GM21390 (cell line): ENCODE measurements around the gene SUN2.

Source experiments
- ATAC-seq: cut with Tn5 transposase; IDR thresholded peaks from one replicate; pipeline ENCODE4 v1.9.1; 2021; ENCODE audit not compliant: unreplicated experiment

Gene SUN2

DNA sequence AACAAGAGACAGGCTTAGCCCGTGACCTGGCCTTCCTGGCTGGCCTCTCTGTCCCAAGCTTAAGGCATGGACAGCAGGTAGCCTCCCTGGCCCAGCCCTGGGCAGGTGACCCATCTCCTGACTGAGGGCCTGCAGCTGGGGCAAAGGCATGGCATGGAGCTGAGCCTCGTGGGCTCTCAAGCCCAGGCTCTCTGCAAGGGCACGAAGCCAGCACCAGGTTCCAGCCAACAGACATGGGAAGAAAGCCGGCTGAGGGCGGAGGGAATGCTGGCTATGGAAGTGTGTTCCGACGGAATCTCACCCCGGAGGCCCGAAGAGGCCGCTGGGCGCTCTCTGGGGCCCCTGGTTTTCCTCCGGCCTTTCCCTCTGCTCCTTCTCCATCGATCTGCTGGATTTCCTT, 25.2 kb upstream of the SUN2 start:
- ATAC-seq = no peak

DNA sequence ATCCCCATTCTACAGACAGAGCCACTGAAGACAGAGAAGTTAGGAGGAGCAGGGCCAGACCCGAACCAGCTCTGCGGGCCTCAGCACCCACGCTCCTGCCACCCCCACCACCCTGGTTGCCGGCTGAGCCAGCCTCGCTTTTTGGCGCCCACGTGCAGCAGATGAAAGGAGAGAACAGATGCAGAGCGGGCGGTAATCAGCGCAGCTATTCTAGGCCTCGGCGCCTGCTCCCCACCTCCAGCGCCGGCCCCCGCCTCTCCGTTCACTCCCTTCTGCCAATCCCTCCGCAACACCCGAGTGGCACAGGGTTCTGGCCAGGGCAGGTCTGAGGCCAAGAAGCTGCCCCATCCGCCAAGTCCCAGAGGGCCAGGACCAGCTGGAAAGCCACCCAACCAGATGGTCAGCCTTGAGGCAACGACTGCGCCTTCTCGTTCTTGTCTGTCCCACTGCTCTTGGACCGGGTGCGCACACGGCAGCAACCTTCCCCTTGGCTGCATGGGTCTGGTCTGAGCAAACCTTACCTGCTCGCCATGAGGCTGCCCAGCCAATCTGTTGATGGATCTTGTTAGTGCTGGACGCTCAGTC, 21.4 kb upstream of the SUN2 start:
- ATAC-seq = no peak

DNA sequence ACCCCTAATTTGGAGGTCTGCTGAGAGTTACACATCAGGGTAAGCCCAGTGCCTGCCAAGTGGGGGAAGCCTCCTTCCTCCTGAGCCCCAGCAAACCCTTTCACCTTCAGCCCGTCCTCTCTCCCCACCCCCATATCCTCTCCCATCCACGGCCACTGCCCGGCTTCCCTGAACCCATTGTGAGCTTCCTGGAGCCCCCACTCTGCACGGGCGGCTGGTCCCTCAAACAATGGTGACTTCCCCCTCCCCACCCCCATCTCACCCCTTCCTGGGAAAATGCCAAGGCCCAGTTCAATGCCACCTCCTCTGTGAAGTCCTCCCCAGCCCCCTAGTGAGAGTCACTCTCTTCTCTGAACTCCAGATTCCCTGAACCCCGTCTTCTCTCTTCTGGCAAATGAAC, 20.3 kb upstream of the SUN2 start:
- no peak for ATAC-seq

DNA sequence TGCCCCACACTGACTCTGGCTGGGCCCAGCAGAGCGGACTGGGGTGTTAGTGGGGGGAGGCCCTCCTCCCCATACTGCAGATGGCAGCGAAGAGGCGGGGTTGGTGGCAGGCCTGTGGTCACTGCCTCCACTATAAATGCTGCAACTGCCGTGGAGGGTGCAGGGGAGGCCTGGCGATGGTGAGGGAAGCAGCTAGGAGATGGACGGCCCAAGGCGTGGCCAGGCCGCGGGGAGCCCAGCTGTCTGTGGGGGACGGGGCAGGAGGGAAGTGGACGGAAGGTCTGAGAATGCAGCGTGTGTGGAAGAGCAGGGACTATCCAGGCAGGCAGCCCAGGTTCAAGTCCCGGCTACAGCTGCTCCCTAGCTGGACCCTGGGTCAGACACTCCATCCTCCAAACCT, 19.9 kb upstream of the SUN2 start:
- ATAC-seq = no peak

DNA sequence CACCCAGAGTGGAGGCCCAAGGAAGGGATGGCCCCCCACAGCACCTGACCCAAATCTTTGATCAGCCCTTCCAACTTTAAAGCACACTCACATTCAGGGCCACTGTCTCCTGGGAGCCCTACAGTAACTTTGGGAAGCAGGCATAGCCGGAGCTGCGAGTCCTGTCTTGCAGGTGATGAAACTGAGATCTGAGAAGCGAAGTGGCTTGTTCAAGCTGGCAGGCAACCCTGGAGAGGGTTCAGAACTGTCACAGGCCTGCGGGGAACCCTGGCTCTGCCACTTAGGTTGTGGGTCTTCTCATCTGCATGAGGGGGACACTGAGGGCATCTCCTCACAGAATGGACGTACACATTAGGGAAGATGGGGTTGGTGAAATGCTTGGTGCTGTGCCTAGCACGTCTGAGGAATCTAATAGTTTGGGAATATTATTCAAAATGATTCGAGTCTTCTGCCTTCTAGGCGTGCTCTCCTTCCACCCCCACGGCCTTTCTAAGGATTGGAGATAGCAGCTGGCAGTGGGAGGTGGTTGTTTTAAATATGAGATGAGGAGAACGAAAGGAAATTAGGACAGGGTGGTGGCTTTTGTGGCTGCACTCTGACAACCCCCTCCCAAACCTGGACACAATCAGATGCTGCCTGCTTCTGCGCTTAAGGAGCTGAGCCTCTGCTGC, 18.8 kb upstream of the SUN2 start:
- ATAC-seq = no peak

DNA sequence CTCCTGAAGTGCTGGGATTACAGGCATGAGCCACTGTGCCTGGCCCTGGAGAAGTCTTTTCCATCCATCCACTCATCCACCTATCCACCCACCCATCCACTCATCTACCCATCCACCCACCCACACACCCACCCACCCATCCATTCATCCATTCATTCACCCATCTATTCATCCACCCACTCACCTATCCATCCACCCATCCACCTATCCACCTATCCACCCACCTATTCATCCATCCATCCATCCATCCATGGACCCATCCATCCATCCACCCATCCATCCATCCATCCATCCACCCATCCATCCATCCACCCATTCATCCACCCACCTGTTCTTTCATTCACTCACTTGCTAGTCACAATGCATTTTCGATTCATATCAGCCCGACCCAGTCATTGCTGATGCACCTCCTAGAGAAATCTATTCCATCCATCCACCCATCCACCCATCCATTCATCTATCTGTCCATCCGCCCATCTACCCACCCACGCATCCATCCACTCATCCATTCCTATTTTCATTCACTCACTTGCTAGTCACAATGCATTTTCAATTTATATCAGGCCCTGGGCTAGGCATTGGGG, 17.7 kb upstream of the SUN2 start:
- ATAC-seq = no peak

DNA sequence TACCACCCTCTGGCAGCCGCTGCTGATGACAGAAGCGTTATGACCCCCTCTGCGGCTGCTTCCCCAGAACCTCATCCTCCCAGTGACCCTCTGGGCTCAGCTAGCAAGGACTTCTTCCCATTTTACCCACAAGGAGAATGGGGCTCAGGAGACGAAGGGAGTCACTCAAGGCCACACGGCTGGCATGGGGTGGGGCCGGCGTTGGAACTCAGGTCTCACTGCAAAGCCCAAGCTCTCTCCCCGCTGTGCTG, 16.8 kb upstream of the SUN2 start:
- no peak for ATAC-seq

DNA sequence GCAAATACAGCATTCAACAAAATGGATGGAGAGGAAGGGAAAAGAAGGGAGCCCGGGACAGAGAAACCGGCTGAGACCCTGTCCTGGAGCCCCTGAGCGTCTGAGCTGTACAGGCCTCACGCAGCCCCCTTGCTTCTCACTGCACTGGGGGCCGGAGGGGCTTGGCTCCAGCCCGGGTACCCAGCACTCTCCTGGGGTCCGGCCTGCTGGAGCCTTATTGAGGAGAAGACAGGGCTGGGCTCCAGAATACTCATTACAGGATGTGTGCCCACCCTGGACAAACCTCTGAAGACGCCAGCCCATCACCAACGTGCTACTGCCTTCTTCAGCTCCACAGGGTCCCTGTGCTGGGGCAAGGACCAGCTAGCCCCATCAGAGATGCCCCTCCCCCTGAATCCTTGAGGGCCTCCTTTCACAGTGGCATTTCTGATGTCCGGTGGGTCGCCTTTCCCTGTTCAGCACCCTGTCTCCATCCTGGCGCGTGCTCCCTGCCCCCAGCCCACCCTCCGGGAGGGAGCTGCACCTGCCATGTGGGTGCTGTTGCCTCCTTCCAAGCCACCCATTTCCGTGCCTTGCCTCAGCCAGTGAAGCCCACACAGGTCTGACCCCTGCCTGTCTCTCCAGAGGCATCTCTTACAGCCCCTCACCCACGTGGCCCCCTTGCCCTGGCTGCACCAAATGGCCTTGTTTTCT, 14.6 kb upstream of the SUN2 start:
- ATAC-seq = no peak

DNA sequence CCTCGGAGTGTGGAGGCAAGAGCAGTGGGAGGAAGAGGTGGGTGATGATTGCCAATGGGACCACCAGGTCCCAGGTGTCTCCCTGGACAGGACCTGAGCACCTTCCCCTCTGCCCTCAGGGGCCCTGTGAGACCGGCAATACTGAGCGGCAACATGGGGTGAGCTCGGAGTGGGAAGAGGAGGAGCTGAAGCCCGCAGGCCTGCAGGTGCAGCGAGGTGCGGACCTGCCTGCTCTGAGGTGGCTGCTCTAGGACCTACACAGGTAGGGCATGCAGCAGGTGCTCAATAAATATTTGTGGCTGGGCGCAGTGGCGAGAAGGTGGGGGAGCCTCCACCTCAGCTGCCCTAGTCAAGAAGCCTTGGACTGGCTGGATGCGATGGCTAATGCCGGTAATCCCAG, 12.2 kb upstream of the SUN2 start:
- no peak for ATAC-seq

DNA sequence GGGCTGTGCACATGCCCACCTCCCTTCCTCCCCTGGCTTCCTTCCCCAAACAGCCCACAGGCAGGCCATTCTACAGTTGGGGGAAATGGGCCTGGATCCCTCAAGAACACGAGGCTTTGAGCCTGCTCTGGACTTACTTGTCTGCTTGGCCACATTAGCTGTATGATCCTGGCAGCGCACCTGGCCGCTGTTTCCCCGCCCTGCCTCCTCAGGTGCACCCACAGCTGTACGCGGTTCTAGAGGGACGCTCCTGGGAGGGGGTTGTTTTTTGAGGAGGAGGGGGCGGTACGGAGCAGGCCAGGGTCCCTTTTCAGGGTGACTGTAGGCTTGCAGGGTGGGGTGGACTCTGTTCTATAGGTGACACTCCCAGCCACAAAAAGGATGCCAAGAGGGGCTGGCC, 11.5 kb upstream of the SUN2 start:
- no peak for ATAC-seq

DNA sequence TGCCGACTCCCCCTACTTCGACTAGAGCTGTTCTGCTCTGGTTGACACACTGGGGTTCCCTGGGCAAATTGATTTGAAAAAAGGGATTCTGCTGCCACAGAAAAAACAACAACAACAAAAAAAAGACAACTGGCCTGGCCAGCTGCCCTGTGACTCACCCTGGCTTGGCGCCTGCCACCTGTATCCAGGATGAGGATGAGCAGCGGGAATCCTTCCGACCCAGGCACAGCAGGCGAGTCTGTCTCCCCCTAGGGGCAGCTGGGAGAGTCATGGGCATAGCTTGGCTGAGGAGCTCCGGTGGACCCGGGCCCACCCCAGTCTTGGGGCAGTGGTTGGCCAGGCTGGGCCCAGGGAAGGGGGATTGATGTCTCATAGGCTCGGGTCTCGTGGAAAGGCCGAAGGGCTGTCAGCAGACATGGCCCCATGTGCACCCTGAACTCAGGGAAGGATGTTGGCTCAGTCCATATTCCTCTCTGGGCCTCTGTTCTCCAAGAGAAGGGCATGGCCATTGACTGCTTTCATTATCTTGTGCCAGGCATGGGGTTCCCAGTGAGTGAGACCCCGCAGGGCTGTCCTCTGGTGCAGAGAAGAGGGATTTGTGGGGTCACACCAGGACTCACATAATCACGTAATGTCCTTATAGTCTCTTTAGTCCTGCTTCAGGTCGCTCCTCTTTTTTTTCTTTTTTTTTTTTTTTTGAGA, 10.4 kb upstream of the SUN2 start:
- ATAC-seq = no peak

DNA sequence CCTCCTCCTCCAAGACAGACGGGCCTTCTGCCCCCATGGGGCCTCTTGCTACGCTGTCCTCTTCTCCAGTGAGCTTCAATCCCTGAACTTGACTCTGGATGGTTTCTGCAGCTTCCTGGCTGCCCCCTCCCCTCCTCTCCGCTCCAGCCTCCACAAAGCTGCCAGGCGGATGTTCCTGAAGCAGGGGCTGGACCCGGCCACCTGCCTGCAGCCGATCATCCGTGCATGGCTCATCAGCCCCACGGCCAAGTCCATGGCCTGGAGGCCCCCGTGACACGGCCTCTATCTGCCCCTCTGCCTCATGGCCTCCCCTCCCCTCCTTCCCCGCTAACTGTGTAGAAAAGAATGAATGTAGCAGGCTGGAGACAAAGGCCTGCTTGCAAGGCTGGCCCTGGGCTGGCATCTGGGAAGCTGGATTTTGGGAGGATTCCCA, 6.8 kb upstream of the SUN2 start:
- no peak for ATAC-seq

DNA sequence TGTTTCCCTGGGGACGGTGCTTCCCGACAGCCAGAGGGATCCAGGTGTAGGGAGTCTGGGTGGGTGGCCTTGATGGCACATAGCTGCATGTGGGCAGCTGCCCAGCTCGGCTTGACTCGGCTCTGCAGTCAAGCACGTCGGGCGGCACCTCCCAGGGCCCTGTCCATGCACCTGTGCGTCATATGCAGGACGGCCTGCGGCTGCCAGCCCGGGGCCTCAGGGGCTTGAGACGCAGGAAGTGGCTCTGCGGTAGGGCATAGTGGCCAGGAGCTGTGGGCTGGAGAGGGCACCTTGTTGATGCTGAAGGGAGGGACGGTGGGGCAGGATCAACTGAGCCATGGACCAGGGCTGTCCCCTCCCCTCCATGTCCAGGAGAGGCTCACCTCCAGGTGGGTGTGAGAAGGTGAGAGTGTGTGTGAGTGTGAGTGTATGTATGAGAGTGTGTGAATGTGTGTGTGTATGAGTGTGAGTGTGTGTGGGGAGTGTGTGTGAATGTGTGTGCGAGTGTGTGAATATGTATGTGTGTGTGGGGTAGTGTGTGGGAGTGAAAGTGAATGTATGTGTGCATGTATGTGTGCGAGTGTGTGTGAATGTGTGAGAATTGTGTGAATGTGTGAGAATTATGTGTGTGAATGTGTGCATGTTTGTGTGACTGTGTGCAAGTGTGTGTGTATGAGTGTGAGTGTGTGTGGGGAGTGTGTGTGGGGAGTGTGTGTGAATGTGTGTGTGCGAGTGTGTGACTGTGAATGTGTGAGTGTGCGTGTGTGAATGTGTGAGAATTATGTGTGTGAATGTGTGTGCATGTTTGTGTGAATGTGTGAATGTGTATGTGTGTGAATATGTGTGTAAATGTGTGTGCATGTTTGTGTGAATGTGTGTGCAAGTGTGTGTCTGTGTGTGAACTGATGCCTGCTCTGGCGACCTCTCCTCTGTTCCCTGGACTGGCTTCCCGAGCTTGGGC, 5.7 kb upstream of the SUN2 start:
- no peak for ATAC-seq

DNA sequence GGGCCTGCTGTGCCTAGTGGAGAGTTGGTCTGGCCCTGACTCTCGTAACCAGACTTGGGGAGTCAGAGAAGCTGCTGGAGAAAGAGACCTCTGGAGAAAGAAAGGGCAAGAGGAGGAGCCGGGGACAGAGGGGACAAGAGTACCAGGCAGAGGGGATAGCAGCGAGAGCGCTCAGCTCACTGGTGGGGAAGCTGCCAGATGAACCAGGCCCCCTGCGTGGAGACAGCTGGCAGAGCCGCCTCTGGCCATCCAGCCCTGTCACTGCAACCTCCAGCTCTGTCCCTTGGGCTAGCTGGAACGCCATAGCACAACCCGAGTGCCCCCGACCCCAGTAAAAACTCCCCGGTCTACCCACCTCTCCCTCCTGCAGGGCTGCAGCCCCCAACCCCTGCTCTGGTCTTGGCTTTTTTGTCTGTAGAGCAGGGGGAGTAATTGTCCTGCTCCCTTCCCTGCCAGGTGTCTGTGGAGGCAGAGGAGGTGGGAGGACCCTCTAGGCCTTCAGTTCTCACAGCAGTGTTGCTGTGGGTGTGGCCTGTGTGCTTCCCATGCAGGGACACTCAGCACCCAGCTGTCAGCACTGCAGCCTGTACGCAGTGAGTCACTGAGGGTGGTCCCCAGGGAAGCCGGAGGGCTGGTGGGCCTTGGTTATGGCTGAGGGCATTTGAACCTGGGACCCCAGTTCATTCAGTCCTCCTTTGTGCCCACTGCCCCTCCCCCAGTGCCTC, 4.8 kb upstream of the SUN2 start:
- ATAC-seq = no peak

DNA sequence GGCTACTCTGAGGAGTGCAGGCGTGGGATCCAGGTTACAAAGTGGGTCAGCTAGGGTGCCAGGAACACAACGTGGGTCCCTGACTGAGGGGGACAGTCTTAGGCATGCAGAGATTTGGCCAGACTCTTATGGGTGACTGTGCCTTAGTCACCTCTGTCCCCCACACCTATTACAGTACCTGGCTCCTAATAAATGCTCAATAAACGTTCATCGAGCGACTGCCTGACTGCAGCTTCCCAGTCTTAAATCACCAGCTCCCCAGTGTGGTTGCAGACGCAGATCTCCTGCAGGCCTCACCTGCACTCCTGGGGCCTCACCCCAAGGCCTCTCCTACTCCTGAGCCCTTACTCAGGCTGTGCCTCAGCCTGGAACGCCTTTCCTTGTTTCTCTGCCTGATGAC, 3.2 kb upstream of the SUN2 start:
- ATAC-seq = no peak

DNA sequence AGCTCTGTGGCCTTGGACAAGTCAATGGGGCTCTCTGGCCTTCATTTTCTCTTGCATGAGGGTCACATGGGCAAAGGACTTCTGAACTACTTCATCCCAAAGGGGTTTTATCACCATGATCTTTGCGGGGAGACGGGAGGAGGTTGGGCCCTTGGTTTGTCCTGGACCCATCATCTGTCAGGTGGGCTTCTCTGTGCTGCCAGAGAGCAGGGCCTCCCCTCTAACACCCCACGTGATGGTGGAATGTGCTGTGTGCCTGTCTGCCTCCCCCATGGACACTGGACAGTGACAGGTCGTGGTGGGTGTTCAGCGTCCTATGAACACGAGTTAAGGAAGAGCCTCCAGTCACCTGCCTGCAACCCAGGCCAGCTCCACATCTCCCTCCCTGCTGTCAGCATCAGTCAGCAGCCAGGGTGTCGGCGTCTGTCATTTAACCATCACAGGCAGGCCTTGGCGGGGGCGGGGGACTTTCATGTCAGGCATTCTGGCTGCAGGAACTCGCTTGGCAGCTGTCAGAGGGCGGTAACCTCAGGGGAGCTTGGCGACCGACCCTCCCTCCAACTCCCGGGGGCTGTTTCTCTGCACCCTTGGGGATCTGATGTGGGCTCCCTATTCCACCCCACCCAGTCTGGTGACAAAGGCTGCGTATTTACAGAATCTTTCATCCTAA, 2.6 kb upstream of the SUN2 start:
- no peak for ATAC-seq

DNA sequence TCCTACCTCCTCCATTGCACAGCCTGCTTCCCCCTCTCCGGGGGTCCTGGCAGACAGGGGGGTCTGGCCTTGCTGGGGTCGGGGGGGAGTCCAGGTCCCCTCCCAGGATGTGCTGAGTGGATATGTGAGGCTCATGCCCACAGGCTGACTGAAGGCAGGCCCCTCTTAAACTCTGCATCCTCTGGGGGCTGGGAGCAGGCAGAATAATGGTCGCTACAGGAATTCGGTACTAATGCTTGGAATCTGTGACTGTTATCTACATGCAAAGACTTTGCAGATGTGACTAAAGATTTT, 1.6 kb upstream of the SUN2 start:
- no peak for ATAC-seq

DNA sequence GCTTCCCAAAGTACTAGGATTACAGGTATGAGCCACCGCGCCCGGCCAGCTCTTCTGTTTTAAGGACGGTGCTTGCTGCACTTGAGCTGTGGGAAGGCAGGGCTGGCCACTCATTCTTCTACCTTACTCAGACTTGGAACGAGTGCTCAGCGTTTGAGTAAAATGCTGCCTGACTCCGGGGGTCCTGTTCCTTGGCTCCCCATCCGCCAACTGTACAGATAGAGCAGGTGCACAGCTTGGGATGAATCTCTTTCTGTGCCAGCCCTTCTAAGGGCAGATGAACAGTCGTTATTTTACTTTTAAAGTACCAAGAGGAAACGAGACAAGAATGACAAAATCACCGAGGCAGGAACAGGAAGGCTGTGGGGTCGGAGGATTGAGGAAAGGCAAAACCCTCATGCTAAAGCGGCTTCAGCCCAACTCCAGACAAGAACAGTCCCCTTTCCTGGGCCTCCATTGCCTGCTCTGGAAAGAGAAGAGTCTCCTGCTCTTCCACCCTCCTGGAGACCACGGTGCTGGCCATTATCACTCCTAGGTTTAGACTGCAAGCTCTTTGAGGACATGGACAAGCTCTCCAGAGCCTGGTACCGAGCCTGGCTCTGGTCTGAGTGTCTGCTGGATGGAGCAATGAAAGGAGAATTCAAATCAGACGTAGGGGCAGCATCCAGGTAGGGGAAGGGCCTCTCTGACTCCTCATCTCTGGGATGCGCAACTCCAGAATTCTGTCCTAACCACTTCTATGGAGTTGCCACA, 1.1 kb upstream of the SUN2 start:
- no peak for ATAC-seq
